ENCODE measurements around the gene ADCYAP1R1.

- TF ChIP-seq EZH2 (IDR thresholded peaks at IDR 0.05; ENCODE audit: borderline replicate concordance, low read depth, low read length, severe bottlenecking) (no peak), CTCF (IDR thresholded peaks at IDR 0.05; ENCODE audit: borderline replicate concordance, extremely low read depth, low read length, poor library complexity, severe bottlenecking) (no peak)
Observed at GRCh38 chr7:31055471-31055870, 3.4 kb downstream of the ADCYAP1R1 start.
